Thyroid gland (tissue), 4 donors: ENCODE measurements around the gene MBNL3.

Experiments
- POLR2A ChIP-seq, 2 donors: fragments of 450-650 bp; IDR thresholded peaks; one replicate each; pipeline ENCODE4 v1.6.1; 2017; ENCODE audit warnings: antibody characterized with exemption in 2 of 2, mild to moderate bottlenecking in 2 of 2, moderate library complexity in 1 of 2
- TF ChIP-seq, protein P1 (sequence below), 6 experiments: fragments of 200-600 bp in 3 of 6; fragments of 450-650 bp in 3 of 6; sonication (generic) in 3 of 6; IDR thresholded peaks; one replicate each; pipeline ENCODE4 v1.5.1; 2016 to 2019; ENCODE audit warnings: antibody characterized with exemption in 6 of 6, mild to moderate bottlenecking in 2 of 6, inconsistent platforms in 1 of 6, moderate library complexity in 1 of 6

DNA sequence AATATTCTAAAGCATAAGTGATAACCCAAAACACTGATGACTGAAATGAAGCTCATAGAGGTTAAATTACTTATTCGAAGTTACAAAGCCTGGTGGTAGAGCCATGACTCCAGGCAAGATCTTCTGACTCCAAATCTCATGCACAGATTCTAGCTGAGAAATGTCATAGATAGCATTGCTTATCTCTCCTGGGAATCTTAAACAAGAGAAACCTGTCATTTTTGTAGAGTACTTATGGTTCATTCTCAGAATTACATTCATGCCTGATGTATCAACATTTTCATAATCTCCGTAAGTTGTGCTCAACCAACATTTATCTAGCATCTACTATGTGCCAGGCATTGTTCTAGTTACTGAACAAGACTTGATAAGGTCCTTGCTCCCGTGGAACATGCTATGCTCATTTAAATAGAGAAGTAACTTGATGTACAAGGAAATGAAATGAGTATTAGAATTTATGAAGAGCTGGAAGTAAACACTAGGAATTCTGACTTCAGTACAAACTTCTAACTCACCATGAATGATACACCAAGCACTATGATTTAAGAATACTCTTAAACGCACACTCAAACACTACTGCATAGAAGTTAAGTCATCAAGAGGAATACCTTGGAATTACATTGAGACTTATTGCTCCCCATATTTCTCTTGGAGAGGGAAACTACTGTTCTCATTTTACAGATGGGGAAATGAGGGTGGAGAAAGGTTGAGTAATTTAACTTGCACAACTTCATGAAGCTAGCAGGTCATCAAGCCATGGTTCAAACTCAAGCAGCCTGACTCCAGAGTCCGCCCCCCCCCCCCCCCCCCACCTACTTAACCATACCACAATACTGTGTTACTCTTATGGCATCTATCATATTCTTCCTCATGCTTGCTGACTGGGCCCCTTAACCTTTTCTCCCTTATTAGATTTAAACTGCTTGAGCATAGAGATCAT is 45.4 kb downstream of the MBNL3 start:
- TF ChIP-seq, protein P1, sequence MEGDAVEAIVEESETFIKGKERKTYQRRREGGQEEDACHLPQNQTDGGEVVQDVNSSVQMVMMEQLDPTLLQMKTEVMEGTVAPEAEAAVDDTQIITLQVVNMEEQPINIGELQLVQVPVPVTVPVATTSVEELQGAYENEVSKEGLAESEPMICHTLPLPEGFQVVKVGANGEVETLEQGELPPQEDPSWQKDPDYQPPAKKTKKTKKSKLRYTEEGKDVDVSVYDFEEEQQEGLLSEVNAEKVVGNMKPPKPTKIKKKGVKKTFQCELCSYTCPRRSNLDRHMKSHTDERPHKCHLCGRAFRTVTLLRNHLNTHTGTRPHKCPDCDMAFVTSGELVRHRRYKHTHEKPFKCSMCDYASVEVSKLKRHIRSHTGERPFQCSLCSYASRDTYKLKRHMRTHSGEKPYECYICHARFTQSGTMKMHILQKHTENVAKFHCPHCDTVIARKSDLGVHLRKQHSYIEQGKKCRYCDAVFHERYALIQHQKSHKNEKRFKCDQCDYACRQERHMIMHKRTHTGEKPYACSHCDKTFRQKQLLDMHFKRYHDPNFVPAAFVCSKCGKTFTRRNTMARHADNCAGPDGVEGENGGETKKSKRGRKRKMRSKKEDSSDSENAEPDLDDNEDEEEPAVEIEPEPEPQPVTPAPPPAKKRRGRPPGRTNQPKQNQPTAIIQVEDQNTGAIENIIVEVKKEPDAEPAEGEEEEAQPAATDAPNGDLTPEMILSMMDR (IDR thresholded peaks at IDR 0.05) = no peak
- TF ChIP-seq POLR2A (IDR thresholded peaks at IDR 0.05) = no peak
